NCI-H524 (cell line): ENCODE data around the gene ADORA2B.
"Not testable (repeated sequence)": the region's sequence is repeated elsewhere in the genome, so short reads cannot be mapped to it uniquely, and the experiment has no call there.

Experiments used
- DNase-seq, 2 experiments: peaks; one replicate each; lab custom pipeline; 2025; lab: John Stamatoyannopoulos, UW

The ADORA2B gene

DNA sequence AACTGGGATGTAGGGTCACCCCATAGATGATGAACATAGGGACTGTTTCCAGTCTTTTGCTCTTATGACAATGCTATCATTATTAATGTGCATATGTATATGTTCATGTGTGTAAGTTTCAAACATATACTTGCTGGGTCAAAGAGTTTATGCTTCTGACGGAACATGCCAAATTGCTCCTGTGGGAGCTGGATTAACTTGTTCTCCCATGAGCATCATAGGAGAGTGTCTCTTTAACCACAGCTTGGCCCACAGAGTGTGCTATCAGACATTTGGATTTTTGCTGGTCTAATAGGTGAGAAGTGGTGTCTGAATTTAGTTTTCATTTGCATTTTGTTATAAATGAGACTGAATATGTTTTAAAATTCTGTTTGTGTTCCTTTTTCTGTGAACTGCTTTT lies 22.3 kb upstream of the ADORA2B start:
- no peak for DNase-seq

DNA sequence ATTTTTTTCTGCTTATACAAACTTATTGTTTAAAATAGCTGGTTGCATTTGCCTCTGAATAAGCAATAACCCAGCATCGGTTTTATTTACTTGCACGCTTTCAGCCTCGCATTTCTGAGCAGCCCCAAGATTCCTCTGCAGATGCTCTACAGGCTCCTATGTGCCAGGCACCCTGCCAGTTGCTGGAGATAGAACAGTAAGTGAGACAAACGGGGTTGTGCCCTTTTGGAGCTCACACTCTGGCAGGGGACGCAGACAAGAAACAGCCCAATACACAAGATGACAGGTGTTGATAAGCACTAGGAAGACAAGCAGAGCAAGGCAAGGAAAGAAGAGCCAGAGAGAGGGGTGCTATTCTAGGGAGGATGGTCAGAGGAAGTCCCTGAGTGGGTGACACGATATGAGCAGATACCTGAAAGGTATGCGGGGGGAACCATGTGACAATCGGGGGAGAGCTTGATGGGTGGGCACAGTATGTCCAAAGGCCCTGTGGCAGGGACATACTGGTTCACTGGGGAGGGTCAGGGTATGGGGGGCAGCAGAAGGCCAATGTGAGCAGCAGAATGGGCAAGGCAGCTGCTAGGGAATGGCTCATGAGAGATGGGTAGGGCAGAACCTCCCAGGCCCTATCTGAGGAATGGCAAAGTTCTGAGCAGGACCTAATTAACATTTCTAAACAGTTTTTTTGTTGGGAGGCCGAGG lies 18.7 kb upstream of the ADORA2B start:
- DNase-seq, result no peak

DNA sequence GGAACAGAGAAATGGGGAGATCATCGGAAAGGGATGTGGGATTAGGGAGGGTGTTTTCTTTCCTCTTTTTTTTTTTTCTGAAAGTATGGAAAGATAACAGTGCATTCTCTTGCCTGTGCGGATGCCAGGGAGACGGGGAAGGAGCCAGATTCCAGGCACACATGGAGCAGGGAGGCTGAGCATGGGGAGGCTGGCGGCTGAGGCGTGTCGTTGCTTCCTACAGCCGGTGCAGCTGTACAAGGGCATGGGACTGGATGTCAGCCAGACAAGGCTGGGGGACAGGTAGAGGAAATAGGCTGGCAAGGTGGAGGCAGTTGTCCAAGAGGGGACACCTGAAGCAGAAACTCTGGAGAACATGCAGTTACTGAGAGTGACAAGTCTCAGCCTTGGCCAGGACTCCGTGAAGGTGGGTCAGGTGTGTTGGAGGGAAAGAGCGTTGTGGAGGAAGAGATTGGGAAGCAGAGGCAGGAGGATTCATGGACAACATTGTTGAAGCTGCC lies 16.6 kb upstream of the ADORA2B start:
- DNase-seq, result no peak

DNA sequence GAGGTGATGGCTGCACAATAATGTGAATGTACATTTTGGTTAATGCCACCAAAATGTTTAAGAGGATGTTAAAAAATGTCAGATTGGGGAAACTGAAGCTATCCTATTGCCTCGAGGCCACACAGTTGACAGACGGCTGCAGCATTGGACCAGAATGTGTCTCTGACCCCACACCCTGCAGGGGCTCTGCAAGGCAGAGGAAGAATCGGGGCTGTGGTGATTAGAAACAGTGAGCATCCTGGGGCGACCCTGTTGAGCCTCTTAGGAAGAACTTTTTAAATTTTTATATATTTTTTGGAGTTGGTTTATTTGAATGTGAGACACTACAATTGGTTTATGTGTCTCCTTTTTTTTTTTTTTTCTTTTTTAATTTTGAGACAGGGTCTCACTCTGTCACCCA lies 15.0 kb upstream of the ADORA2B start:
- no peak for DNase-seq

DNA sequence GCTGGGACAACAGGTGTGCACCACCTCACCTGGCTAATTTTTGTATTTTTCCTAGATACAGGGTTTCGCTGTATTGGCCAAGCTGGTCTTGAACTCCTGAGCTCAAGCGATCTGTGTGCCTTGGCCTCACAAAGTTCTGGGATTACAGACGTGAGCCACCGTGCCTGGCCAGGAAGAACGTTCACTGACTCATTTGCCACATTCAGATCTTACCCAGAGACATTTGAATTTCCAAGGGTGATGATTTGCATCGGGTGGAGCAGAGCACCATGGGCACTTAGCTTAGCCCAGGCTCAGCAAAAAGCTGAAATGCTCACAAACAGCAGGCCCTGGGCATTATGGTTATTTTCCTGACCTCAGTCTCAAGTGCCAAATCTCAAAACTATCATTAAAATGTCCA lies 14.5 kb upstream of the ADORA2B start:
- no peak for DNase-seq

DNA sequence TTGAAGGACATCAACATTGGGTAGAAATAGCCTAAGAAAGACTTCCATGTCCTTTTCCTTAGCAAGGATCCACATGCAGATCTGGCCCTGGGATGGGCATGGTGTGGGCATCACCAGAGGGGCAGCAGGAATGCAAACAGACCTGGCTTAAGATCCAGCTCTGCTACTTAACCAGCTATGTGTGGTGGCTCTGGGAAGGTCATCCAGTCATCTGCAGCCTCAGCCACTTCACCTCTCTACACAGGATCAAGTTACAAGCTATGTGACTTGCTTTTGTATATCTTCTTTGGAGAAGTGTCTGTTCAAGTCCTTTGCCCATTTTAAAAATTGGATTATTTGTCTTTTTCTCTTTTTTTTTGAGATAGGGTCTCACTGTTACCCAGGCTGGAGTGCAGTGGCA lies 13.5 kb upstream of the ADORA2B start:
- DNase-seq, result no peak

DNA sequence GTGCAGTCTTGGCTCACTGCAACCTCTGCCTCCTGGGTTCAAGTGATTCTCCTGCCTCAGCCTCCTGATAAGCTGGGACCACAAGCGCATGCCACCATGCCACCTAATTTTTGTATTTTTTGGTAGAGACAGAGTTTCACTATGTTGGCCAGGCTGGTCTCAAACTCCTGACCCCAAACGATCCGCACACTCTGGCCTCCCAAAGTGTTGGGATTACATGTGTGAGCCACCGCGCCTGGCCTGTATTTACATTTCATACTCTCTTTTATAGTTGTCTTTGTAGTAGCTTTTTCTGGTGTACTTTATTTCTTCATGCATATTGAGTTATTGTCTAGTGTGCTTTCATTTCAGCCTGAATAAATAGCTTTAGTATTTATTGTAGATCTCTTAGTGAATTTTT lies 10.1 kb upstream of the ADORA2B start:
- no peak for DNase-seq

DNA sequence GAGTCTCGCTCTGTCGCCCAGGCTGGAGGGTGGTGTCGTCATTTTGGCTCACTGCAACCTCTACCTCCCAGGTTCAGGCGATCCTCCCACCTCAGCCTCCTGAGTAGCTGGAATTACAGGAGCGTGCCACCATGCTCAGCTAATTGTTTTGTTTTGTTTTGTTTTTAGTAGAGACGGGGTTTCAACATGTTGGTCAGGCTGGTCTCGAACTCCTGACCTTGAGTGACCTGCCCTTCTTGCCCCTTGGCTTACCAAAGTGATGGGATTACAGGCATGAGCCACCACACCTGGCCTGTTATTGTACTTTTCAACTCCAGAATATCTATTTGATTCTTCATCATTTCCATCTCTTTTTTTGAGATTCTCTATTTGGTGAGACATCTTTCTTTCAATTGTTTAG lies 9.0 kb upstream of the ADORA2B start:
- no peak for DNase-seq

DNA sequence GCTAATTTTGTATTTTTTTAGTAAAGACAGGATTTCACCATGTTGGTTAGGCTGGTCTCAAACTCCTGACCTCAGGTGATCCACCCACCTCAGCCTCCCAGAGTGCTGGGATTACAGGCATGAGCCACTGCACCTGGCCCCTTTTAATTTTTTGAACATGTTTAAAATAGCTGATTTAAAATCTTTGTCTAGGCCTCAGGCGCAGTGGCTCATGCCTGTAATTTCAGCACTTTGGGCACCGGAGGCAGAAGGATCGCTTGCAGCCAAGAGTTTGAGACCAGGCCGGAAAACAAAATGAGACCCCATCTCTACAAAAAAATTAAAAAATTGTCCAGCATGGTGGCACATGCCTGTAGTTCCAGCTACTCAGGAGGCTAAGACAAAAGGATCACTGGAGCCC lies 8.4 kb upstream of the ADORA2B start:
- not testable (repeated sequence) for DNase-seq

DNA sequence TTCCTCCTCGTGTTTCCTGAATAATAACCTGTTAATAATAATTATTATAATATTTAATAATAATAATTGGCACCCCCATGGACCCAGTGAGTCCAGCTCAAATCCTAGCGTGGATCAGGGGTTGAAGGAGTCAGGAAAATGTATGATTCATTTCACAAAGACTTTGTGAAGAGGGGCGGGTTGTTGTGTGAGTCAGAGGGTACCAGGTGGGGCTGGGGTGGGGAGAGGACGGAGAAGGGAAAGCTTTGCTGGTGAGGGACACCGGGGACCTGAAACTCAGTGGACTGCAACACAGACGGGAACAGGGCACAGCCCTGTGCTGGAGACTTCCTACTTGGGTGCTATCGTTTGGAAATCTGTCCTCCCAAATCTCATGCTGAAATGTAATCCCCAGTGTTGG lies 3.1 kb upstream of the ADORA2B start:
- DNase-seq, result no peak

DNA sequence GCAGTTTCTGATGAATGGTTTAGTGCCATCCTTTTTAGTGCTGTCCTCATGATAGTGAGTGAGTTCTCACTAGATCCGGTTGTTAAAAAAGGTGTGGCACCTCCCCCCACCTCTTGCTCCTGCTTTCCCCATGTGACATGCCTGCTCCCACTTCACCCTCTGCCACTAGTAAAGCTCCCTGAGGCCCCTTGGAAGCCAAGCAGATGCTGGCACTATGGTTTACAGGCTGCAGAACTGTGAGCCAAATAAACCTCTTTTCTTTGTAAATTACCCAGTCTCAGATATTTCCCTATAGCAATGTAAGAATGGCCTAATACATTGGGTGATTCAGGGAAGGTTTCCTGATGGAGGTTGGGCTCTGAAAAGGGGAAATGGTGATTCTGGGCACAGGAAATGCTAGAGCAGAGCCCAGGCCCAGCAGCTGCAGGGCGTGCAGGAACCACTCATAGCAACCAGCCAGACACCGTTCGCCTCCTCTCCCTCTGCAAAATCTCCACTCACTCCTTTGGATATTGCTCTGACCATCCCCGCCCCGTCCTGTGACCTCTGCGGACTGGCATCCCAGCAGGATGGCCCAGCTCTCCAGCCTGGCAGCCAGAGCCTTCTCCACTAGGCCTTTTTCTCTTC lies 2.6 kb upstream of the ADORA2B start:
- no peak for DNase-seq

DNA sequence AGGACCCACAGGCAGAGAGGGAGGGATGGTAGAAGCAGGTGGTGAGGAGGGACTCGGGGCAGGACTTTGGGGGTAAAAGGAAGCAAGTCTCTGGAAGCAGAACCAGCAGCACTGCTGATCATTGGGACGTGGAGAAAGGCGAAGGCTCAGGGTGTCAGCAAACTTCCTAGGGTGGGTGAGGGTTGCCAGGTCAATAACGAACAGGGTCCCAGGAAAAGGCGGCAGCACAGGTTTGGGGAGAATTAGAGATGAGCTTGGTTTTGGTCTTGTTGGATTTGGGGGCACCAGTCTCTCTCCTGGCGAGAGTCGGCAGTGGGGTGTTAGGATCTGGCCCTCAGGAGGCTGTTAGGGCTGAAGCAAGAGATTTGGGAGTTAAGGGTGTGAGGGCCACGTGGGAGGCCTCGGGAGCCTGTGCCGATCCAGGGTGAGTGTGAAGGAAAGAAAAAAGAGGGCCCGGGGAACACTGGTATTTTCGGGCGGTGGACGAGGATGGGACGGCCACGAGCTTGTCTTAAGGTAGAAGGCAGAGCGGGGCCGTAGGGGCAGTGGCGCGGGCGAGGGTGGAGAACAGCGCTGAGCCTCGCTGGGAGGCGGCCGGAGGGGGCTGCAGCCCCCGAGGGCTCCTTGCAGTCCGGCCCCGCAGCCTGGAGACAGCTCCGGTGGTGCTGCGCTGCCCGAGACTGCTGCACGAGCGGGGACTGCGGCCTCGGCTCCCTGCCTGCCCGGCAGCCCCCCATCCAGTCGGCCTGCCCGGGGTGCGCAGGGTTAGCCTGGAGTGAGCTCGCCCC lies 765 bp upstream of the ADORA2B start:
- DNase-seq, result no peak

DNA sequence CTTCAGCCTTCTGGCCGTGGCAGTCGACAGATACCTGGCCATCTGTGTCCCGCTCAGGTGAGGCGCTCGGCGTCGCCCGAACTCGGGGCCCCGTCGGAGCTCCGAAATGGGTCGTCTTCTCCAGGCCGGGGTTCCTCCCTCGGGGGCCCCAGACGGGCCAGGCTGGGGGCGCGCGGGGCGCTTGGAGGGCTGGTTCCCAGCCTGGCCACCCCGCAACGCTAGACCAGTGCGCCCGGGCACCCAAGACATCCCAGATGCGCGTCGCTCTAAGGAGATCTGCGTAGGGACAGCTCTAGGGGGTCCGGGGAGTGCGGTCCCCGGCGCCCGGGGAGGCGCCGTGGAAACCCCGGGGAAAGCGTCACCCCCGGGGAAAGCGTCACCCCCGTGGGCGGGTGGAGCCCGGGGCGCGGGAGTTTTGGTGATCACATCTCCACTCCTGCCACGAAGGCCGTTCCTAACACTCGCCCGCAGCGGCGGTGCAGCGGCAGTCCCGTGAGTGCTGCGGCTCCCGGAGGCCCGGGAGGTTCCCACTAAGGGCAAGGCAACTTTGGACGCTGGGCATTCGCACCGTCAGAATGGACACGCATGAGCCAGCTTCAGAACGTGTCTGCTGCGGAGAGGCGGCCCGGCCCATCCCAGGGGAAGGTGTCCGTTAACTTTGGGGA lies 729 bp downstream of the ADORA2B start:
- DNase-seq, result peak in 1 of 2 experiments; percentile 31

DNA sequence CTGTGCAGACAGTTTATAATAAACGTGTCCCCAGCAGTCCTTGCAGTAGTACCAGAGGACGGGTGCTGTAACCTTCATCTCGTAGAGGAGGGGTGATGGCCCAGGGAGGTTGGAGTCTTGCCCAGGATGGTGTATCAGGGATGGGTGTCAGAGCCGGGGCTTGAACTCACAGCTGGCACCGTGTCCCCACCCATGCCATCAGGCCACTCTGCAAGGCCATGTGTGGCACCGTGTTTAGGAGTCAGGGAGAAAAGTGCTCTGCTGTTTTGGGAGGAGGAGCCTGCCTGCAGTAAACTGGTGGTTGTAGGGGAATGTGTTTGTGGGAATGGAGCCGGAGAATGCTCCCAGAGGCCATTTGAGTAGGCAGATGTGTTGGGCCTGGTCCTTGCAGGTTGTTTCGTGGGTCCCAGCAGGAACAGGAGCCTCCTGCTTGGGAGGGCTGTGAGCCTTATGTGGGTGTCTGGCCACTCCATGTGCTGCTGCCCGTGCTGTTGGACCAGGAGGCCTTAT lies 1.7 kb downstream of the ADORA2B start:
- DNase-seq, result no peak

DNA sequence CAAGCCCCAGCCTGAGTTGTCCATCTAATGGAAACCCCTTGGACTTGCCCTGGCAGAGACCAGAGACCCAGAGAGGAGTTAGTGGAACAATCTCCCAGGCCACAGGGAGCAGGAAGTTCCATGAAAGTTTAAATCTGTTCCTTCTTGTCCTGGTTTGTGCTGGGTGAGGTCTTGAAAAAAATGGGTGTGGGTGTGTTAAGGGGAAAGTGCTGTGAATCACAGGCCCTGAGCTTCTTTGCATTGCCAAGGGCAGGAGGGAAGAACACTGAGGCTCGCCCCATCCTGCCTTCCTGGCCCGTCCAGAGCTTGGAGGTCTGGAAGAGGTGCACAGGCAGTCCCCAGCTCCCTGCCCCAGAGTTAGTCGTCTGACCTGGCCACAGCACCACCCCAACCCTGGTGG lies 2.3 kb downstream of the ADORA2B start:
- no peak for DNase-seq

DNA sequence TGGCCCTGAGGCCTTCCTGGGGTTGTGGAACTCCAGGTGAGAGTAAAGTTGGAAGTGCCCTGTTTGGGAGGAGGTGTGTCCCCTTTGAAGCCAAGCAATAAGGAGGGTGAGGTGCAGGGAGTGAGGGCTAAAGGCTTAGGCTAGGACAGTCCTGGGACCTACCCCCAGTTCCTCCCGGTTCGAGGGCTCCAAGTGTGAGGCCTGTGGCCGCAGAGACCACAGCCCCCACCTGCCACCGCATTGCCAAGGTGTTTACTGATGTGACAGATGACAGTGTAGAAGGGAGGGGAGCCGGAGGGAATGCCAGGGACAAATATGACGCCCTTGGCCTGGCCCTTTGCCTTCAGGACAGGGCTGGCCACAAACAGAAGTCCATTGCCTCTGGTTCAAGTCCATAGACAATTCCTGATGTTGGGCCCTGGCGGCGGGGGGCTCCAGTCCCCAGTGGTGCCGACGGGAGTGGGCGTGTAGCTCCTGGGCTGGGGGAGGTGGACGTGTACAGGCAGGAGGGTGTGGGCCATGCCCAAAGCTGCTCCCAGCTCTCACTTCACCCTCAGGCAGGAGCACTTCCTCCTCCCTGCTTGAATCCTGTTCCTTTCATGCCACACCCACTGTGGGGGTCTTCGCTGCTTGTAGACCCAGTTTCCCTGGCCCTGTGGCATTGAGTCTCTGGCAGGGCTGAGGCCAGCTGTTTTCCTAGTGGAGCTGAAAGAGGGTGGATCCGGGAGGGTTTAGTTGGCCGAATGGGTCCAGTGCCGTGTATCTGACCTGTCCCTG lies 3.2 kb downstream of the ADORA2B start:
- DNase-seq, result no peak

DNA sequence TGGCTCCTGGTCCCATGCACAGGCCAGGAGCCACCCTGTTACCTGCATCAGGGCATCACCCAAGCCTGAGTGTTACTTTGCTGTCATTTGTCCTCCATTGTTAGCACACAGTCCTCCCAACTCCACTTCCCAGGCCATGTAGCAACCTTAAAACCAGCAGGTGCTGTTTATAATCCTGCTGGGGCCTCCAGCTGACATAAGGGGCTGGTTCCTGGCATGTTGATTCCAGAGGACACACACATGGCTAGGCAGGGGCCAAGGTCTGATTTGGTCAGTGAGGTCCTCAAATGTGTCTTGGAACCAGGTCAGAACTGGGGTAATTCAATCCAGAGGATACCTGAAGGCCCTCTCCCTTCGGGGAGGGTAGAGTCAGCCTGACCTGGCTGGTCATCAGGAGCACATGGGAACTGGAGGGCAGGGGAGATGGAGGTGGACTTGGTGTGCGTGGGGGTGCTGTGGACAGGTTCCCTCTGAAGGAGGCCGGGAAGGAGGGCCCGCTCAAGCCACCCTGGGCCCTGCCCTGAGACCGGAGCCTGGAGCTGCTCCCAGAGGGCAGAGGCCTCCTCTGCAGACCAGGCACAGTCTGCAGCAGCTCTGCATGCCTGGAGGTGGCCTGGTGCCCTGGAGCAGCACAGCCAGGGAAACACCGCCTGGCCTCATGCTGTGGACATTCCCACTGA lies 6.6 kb downstream of the ADORA2B start:
- peak in 1 of 2 experiments; percentile 52 for DNase-seq

DNA sequence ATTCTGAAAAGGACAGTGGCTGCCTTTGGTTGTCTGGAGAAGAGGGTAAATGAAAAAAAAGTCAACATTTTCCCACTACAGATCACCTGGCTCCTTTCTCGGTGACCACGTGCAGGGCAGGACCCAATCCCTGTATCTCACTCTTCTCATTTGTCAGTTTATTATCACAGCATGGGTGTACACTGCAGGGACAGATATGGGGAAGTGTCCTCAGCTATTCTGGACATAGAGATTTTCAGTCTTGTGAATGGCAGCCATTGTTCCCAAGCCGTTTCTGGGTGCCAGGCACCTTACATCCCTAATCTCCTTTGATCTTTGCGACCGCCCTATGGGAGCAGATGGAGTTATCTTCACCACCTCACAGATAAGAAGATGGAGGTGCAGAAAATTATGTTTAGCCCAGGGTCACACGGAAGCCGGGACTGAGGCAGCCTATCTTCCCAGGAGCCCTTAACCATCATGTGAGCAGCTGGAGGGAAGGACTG lies 7.2 kb downstream of the ADORA2B start:
- DNase-seq, result no peak

DNA sequence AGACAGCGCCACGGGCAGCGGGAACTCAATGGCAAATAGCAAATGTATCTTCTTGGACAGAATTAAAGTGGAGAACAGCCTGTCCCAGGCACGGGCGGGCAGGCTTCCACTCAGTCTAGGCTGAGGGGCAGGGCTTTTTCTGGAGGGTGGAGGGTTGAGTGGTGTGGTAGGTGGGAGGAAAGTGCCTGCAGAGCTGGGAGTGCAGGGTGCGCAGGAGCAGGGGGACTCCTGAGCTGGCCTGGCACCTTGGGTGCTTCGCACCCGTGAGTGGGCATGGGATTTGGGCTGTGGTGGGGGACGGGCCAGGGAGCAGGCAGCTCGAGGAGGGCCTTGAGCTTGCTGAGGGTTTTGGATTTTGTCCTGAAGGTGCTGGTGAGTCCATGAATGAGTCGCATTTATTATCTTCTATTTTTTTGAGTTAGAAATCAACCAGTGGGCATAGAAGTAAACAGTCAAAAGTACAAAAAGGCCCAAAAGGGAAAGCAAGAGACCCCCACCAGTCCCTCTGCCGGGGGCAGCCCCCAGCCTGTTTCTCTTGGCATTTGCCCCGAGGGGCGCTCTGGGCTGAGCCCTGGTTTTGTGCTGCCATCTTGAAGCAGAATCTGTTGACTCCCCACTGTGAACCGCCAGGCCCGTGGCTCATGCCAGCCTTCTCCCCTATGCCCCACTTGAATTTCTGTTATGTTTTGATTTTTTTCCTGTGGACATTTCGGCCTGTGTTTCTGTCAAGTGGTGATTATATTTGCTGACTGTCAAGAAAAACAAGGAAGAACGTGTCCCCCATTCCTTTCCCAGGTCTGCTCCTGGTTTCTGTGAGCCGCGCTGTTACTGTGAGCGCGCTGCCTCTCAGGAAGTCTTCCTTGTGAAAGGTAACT lies 8.2 kb downstream of the ADORA2B start:
- no peak for DNase-seq

DNA sequence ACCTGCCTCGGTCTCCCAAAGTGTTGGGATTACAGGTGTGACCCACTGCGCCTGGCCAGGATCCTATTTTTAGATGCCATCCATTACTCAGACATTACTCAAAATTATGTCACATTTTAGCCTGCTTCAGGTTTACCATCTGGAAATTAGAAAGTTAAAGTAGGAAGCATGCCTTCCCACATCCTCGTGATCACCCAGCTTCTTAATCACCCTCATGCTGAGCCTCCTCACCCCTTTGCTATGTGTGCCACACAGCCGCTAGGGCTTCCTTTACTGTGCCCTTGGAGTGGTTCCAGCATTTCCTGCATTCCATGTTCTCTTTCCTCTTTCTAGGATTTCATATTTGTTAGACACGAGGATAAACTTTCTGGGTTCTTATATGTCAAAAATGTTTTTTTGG lies 9.3 kb downstream of the ADORA2B start:
- no peak for DNase-seq
